Upper lobe of left lung (tissue), 6 donors: ENCODE data around the gene TRIM51. TPM values are rescaled to one million over a fixed set of nuclear protein-coding genes. Genes with fewer than 3 reads are reported as not detected.
"Not testable (repeated sequence)": the region's sequence is repeated elsewhere in the genome, so short reads cannot be mapped to it uniquely, and the experiment has no call there.

Source experiments
- ATAC-seq, 2 donors: fragments of 200-7000 bp; cut with Tn5 transposase; one replicate each; pipeline ENCODE4 v1.9.1; 2022; ENCODE audit warnings: mild to moderate bottlenecking in 2 of 2, moderate library complexity in 2 of 2; ENCODE audit not compliant: low FRiP score in 2 of 2
- DNase-seq, 2 donors: peaks; one replicate each; pipeline ENCODE4 v3.0.0-alpha.2; 2019 to 2020
- H3K27ac ChIP-seq, 4 donors: fragments of 200-600 bp; sonication (generic); one replicate each; pipeline ENCODE4 v1.5.1; 2016 to 2019
- H3K27me3 ChIP-seq, 4 donors: fragments of 200-600 bp; sonication (generic); one replicate each; pipeline ENCODE4 v1.5.1; 2017 to 2019
- H3K36me3 ChIP-seq, 4 donors: fragments of 200-600 bp; sonication (generic); one replicate each; pipeline ENCODE4 v1.5.1; 2016 to 2019
- H3K4me1 ChIP-seq, 4 donors: fragments of 200-600 bp; sonication (generic); one replicate each; pipeline ENCODE4 v1.5.1; 2018 to 2019
- H3K4me3 ChIP-seq, 4 donors: fragments of 200-600 bp; sonication (generic); one replicate each; pipeline ENCODE4 v1.5.1; 2017 to 2019; ENCODE audit warnings: mild to moderate bottlenecking in 2 of 4, moderate library complexity in 1 of 4
- H3K9me3 ChIP-seq, 4 donors: fragments of 200-600 bp; sonication (generic); one replicate each; pipeline ENCODE4 v1.5.1; 2018 to 2019
- CTCF ChIP-seq, 6 experiments: fragments of 450-650 bp in 4 of 6; fragments of 200-600 bp in 2 of 6; sonication (generic) in 2 of 6; IDR thresholded peaks; one replicate each; pipeline ENCODE4 v1.5.1; 2016 to 2019; ENCODE audit warnings: antibody characterized with exemption in 6 of 6
- EP300 ChIP-seq, 4 donors: sonication (generic); formaldehyde crosslinking; IDR thresholded peaks; one replicate each; pipeline ENCODE4 v1.5.1; 2017; ENCODE audit warnings: antibody characterized with exemption in 4 of 4, control low read depth in 2 of 4
- POLR2A ChIP-seq, 4 donors: fragments of 450-650 bp; IDR thresholded peaks; one replicate each; pipeline ENCODE4 v1.5.1; 2016 to 2017; ENCODE audit warnings: antibody characterized with exemption in 4 of 4, mild to moderate bottlenecking in 2 of 4
- POLR2AphosphoS5 ChIP-seq, 2 donors: sonication (generic); formaldehyde crosslinking; IDR thresholded peaks; one replicate each; pipeline ENCODE4 v1.5.1; 2017; ENCODE audit warnings: antibody characterized with exemption in 2 of 2
- WGBS, 2 donors: methylation state at CpG; one replicate each; pipeline ENCODE4 v1.1.5; 2017 to 2018; 5-methylcytosine and 5-hydroxymethylcytosine counted together
- total RNA-seq, 6 donors: library from RNA; depleted of rRNA in 4 of 6; stranded (reverse); fragments of >200 nt in 4 of 6; gene quantifications; one replicate each; pipeline versions ENCODE4 v1.1.0 to v1.2.1, GENCODE V29; 2016 to 2021
- donor health status: DM: no; HTN: no; CAD: no; lungs with moderate emphysema.
- donor health status: DM: no; HTN: yes; CAD: no; lungs with severe emphysema.

TRIM51 gene
- total RNA-seq: not detected

- not testable (repeated sequence) for H3K9me3 ChIP-seq, H3K36me3 ChIP-seq, H3K4me1 ChIP-seq, H3K27me3 ChIP-seq, ATAC-seq, H3K27ac ChIP-seq, H3K4me3 ChIP-seq, DNase-seq
- WGBS, 2 donors: 78 to 80% methylated on average over 1 of the region's 1 CpG
Observed at GRCh38 chr11:55882997-55883396, at the start of gene TRIM51. Gene TRIM51 (plus strand): TSS chr11:55883297. CDS start chr11:55885429, 2,132 bp downstream.

- Histone ChIP-seq H3K4me1 (no peaks in the 10 kb centered on the region), H3K36me3 (no peaks in the 10 kb centered on the region), H3K4me3 (no peak within 1 kb of the TSS), H3K27ac (no peak within 1 kb of the TSS), H3K27me3 (no peaks in the 10 kb centered on the region), H3K9me3 (no peaks in the 10 kb centered on the region)
- TF ChIP-seq POLR2A (IDR thresholded peaks at IDR 0.05): no peak
- no peak for TF ChIP-seq POLR2AphosphoS5 (IDR thresholded peaks at IDR 0.05)
- no peak for TF ChIP-seq CTCF (IDR thresholded peaks at IDR 0.05)
- TF ChIP-seq EP300 (IDR thresholded peaks at IDR 0.05): no peak
- DNase-seq (no peak), ATAC-seq (no peak)
- 29 to 40% methylated on average over 3 of the region's 3 CpGs for WGBS, 2 donors
Observed at GRCh38 chr11:55838452-55838851, 44.6 kb upstream of the TRIM51 start, which contains the start of gene OR5D16. Gene OR5D16 (plus strand): TSS chr11:55838752. CDS start chr11:55838752, 0 bp downstream.

GRCh38 chr11:55847453-55847852 lies 35.6 kb upstream of the TRIM51 start:
- H3K4me3 ChIP-seq: no peak overlapping the region
- no peaks in the 10 kb centered on the region for H3K9me3 ChIP-seq
- WGBS, 2 donors: 45 to 50% methylated on average over 2 of the region's 2 CpGs
- H3K27ac ChIP-seq: no peak overlapping the region
- no peaks in the 10 kb centered on the region for H3K36me3 ChIP-seq
- ATAC-seq: no peak
- no peaks in the 10 kb centered on the region for H3K27me3 ChIP-seq
- TF ChIP-seq POLR2AphosphoS5 (IDR thresholded peaks at IDR 0.05) (no peak), CTCF (IDR thresholded peaks at IDR 0.05) (no peak), EP300 (IDR thresholded peaks at IDR 0.05) (no peak), POLR2A (IDR thresholded peaks at IDR 0.05) (no peak)
- DNase-seq: no peak
- no peaks in the 10 kb centered on the region for H3K4me1 ChIP-seq

GRCh38 chr11:55849037-55849436 lies 34.1 kb upstream of the TRIM51 start:
- H3K9me3 ChIP-seq: no peaks in the 10 kb centered on the region
- H3K4me3 ChIP-seq: no peak overlapping the region
- ATAC-seq (no peak), DNase-seq (no peak)
- TF ChIP-seq EP300 (IDR thresholded peaks at IDR 0.05) (no peak), CTCF (IDR thresholded peaks at IDR 0.05) (no peak), POLR2A (IDR thresholded peaks at IDR 0.05) (no peak), POLR2AphosphoS5 (IDR thresholded peaks at IDR 0.05) (no peak)
- H3K4me1 ChIP-seq: no peaks in the 10 kb centered on the region
- H3K36me3 ChIP-seq: no peaks in the 10 kb centered on the region
- H3K27me3 ChIP-seq: no peaks in the 10 kb centered on the region
- H3K27ac ChIP-seq: no peak overlapping the region

- WGBS, 2 donors: 93 to 97% methylated on average over 1 of the region's 1 CpG
- no peaks in the 10 kb centered on the region for H3K27me3 ChIP-seq
Observed at GRCh38 chr11:55852141-55852540, 31.0 kb upstream of the TRIM51 start.

More at GRCh38 chr11:55852141-55852540, 31.0 kb upstream of the TRIM51 start:
- H3K27ac ChIP-seq: no peak overlapping the region
- no peak for ATAC-seq
- no peaks in the 10 kb centered on the region for H3K36me3 ChIP-seq
- DNase-seq: no peak
- no peak overlapping the region for H3K4me3 ChIP-seq
- no peaks in the 10 kb centered on the region for H3K9me3 ChIP-seq
- TF ChIP-seq POLR2A (IDR thresholded peaks at IDR 0.05) (no peak), CTCF (IDR thresholded peaks at IDR 0.05) (no peak), EP300 (IDR thresholded peaks at IDR 0.05) (no peak), POLR2AphosphoS5 (IDR thresholded peaks at IDR 0.05) (no peak)
- H3K4me1 ChIP-seq: no peaks in the 10 kb centered on the region
